GM12878 (cell line): ENCODE results near the gene SMAD5. TPM values are rescaled to one million over a fixed set of nuclear protein-coding genes. Genes with fewer than 3 reads are reported as not detected.

Source experiments
- BACH1 ChIP-seq: fragments of 450-650 bp; IDR thresholded peaks from 2 replicates; pipeline ENCODE4 v1.6.1; 2017; ENCODE audit warnings: mild to moderate bottlenecking, borderline replicate concordance
- E2F8 ChIP-seq: fragments of 450-650 bp; IDR thresholded peaks from 2 replicates; pipeline ENCODE4 v1.6.1; 2018; ENCODE audit warnings: mild to moderate bottlenecking, low read depth, moderate library complexity; ENCODE audit not compliant: partially characterized antibody
- ELK1 ChIP-seq: IDR thresholded peaks from 2 replicates; pipeline ENCODE4 v1.6.1; 2012; ENCODE audit warnings: low read depth, low read length, improper control_type of control experiment
- ETV6 ChIP-seq, 2 experiments: fragments of 450-650 bp in 1 of 2; IDR thresholded peaks in 1 of 2; conservative IDR thresholded peaks in 1 of 2; 2 replicates each; pipeline ENCODE4 v1.6.1; 2014; ENCODE audit warnings: antibody characterized with exemption in 1 of 2, borderline replicate concordance in 1 of 2, low read depth in 1 of 2, mild to moderate bottlenecking in 1 of 2, moderate library complexity in 1 of 2
- IKZF1 ChIP-seq: fragments of 450-650 bp; conservative IDR thresholded peaks from 2 replicates; pipeline ENCODE4 v1.6.1; 2017; ENCODE audit warnings: antibody characterized with exemption, mild to moderate bottlenecking
- JUNB ChIP-seq: IDR thresholded peaks from 2 replicates; pipeline ENCODE4 v1.6.1; 2016; ENCODE audit warnings: antibody characterized with exemption, mild to moderate bottlenecking
- NKRF ChIP-seq: fragments of 450-650 bp; conservative IDR thresholded peaks from 2 replicates; pipeline ENCODE4 v1.6.1; 2017; ENCODE audit warnings: mild to moderate bottlenecking, moderate library complexity
- RAD51 ChIP-seq: fragments of 450-650 bp; IDR thresholded peaks from 2 replicates; pipeline ENCODE4 v1.6.1; 2016; ENCODE audit warnings: moderate library complexity, mild to moderate bottlenecking, inconsistent platforms
- polyA plus RNA-seq, 11 experiments: library from polyadenylated mRNA; depleted of rRNA in 4 of 11; unstranded in 6 of 11; stranded (reverse) in 5 of 11; fragments of >200 nt; fragmentation: Nextera tagmentation in 4 of 11; fragmentation: Illumina TruSeq in 1 of 11; extraction: Ambion mirVana in 4 of 11; extraction: Trizol in 1 of 11; gene quantifications; 1 replicate in 1 of 11; 2 replicates in 10 of 11; pipeline versions ENCODE4 v1.2.1 to v1.2.3, GENCODE V29; 2011 to 2016; ENCODE audit warnings: inconsistent platforms in 2 of 11, missing spikeins in 2 of 11, low read depth in 1 of 11
- total RNA-seq, 4 experiments: library from RNA; depleted of rRNA in 3 of 4; stranded (reverse); fragments of >200 nt in 3 of 4; fragmentation: Illumina TruSeq in 1 of 4; extraction: Trizol in 1 of 4; gene quantifications; 2 replicates each; pipeline versions ENCODE4 v1.2.1 to v1.2.3, GENCODE V29; 2013 to 2021

SMAD5 gene
- total and polyA plus RNA-seq, 10 of the 15 experiments (the other 5 are each of a cell fraction or from before 2014, with no cell fraction given) = 3.6 to 40.6 (median 11.7) TPM

GRCh38 chr5:136226401-136226800 lies 93.8 kb downstream of the SMAD5 start (continued):
- no peak for TF ChIP-seq ETV6 (conservative IDR thresholded peaks at IDR 0.05 in 1 of 2, IDR thresholded peaks at IDR 0.05 in 1 of 2; ENCODE audit: borderline replicate concordance in 1 of 2, low read depth in 1 of 2)
- TF ChIP-seq IKZF1 = no peak
- no peak for TF ChIP-seq RAD51
- TF ChIP-seq BACH1 = no peak
- TF ChIP-seq JUNB = no peak
- no peak for TF ChIP-seq E2F8
- TF ChIP-seq NKRF = no peak
- TF ChIP-seq ELK1 = no peak
